HG03280 (cell line): ENCODE results near the gene NTRK3.

Experiments
- ATAC-seq: cut with Tn5 transposase; IDR thresholded peaks from one replicate; pipeline ENCODE4 v1.9.1; 2021; ENCODE audit warnings: mild to moderate bottlenecking, moderate library complexity; ENCODE audit not compliant: unreplicated experiment

Gene NTRK3

GRCh38 chr15:88126695-88127431 is 129.7 kb downstream of the NTRK3 start:
- no peak for ATAC-seq

- no peak for ATAC-seq
These were observed 131.0 kb downstream of the NTRK3 start for GRCh38 chr15:88125576-88125975.

- ATAC-seq = no peak
These were observed 132.3 kb downstream of the NTRK3 start for GRCh38 chr15:88124199-88124598.

- ATAC-seq = no peak
These were observed 134.5 kb downstream of the NTRK3 start for GRCh38 chr15:88121968-88122530.

GRCh38 chr15:88120026-88120425 is 136.5 kb downstream of the NTRK3 start:
- no peak for ATAC-seq

- no peak for ATAC-seq
These were observed 137.8 kb downstream of the NTRK3 start for GRCh38 chr15:88118741-88119140.

- no peak for ATAC-seq
These were observed 138.5 kb downstream of the NTRK3 start for GRCh38 chr15:88118035-88118434.

- no peak for ATAC-seq
These were observed 140.9 kb downstream of the NTRK3 start for GRCh38 chr15:88115486-88116152.

GRCh38 chr15:88113613-88114308 is 142.8 kb downstream of the NTRK3 start:
- ATAC-seq = no peak

- ATAC-seq = no peak
These were observed 147.5 kb downstream of the NTRK3 start for GRCh38 chr15:88108991-88109390.

- ATAC-seq = no peak
These were observed 148.1 kb downstream of the NTRK3 start for GRCh38 chr15:88108477-88108876.

- no peak for ATAC-seq
These were observed 150.5 kb downstream of the NTRK3 start for GRCh38 chr15:88106074-88106473.

GRCh38 chr15:88104357-88104756 is 152.2 kb downstream of the NTRK3 start:
- no peak for ATAC-seq

GRCh38 chr15:88100181-88100580 is 156.4 kb downstream of the NTRK3 start:
- ATAC-seq = no peak

- ATAC-seq = no peak
These were observed 158.2 kb downstream of the NTRK3 start for GRCh38 chr15:88098361-88098760.

- no peak for ATAC-seq
These were observed 165.0 kb downstream of the NTRK3 start for GRCh38 chr15:88091444-88092016.

- no peak for ATAC-seq
These were observed 166.0 kb downstream of the NTRK3 start for GRCh38 chr15:88090481-88091011.

- no peak for ATAC-seq
These were observed 166.8 kb downstream of the NTRK3 start for GRCh38 chr15:88089731-88090130.

GRCh38 chr15:88089024-88089620 is 167.4 kb downstream of the NTRK3 start:
- ATAC-seq = no peak
